ENCODE results near the gene TBC1D22A.
A peak's percentile ranks its signal among the peaks of the same experiment; 100 is the strongest.
"Not testable (repeated sequence)": the region's sequence is repeated elsewhere in the genome, so short reads cannot be mapped to it uniquely, and the experiment has no call there.

The TBC1D22A gene

GRCh38 chr22:47046411-47047065 lies 284.1 kb downstream of the TBC1D22A start:
- Mint-ChIP-seq H3K36me3 (ENCODE audit: low read depth) (no peaks in the 10 kb centered on the region), H3K4me3 (no peak overlapping the region), H3K27ac (no peak overlapping the region), H3K27me3 (ENCODE audit: low read depth) (no peaks in the 10 kb centered on the region), H3K4me1 (ENCODE audit: low read depth) (peaks cover 17% of the 10 kb centered on the region), H3K9me3 (no peaks in the 10 kb centered on the region)

- no peak overlapping the region for H3K27ac Mint-ChIP-seq
- no peak overlapping the region for H3K4me3 Mint-ChIP-seq
- no peaks in the 10 kb centered on the region for H3K9me3 Mint-ChIP-seq
- no peaks in the 10 kb centered on the region for H3K36me3 Mint-ChIP-seq (ENCODE audit: low read depth)
- no peaks in the 10 kb centered on the region for H3K27me3 Mint-ChIP-seq (ENCODE audit: low read depth)
- H3K4me1 Mint-ChIP-seq (ENCODE audit: low read depth): peaks cover 17% of the 10 kb centered on the region
Observed at GRCh38 chr22:47047321-47048122, 285.1 kb downstream of the TBC1D22A start.

GRCh38 chr22:47048123-47049077 lies 285.9 kb downstream of the TBC1D22A start:
- H3K4me3 Mint-ChIP-seq: no peak overlapping the region

GRCh38 chr22:47049078-47049624 lies 286.7 kb downstream of the TBC1D22A start:
- Mint-ChIP-seq H3K4me3 (no peak overlapping the region), H3K27me3 (ENCODE audit: low read depth) (no peaks in the 10 kb centered on the region), H3K36me3 (ENCODE audit: low read depth) (no peaks in the 10 kb centered on the region), H3K27ac (peak overlapping the region; percentile 14), H3K9me3 (no peaks in the 10 kb centered on the region), H3K4me1 (ENCODE audit: low read depth) (peaks cover 17% of the 10 kb centered on the region)

More at GRCh38 chr22:47048123-47049077, 285.9 kb downstream of the TBC1D22A start:
- no peaks in the 10 kb centered on the region for H3K36me3 Mint-ChIP-seq (ENCODE audit: low read depth)
- no peak overlapping the region for H3K27ac Mint-ChIP-seq
- H3K9me3 Mint-ChIP-seq: no peaks in the 10 kb centered on the region
- H3K27me3 Mint-ChIP-seq (ENCODE audit: low read depth): no peaks in the 10 kb centered on the region
- H3K4me1 Mint-ChIP-seq (ENCODE audit: low read depth): peaks cover 17% of the 10 kb centered on the region

- not testable (repeated sequence) for H3K27me3 Mint-ChIP-seq (ENCODE audit: low read depth); H3K9me3 Mint-ChIP-seq; H3K36me3 Mint-ChIP-seq (ENCODE audit: low read depth); H3K4me1 Mint-ChIP-seq (ENCODE audit: low read depth); H3K4me3 Mint-ChIP-seq; H3K27ac Mint-ChIP-seq
Observed at GRCh38 chr22:47049736-47050400, 287.4 kb downstream of the TBC1D22A start.

GRCh38 chr22:47050401-47051051 lies 288.1 kb downstream of the TBC1D22A start:
- Mint-ChIP-seq H3K27me3 (ENCODE audit: low read depth) (no peaks in the 10 kb centered on the region), H3K9me3 (no peaks in the 10 kb centered on the region), H3K36me3 (ENCODE audit: low read depth) (no peaks in the 10 kb centered on the region), H3K4me1 (ENCODE audit: low read depth) (peaks cover 5% of the 10 kb centered on the region), H3K4me3 (no peak overlapping the region), H3K27ac (no peak overlapping the region)

- H3K27ac Mint-ChIP-seq: no peak overlapping the region
- H3K4me1 Mint-ChIP-seq (ENCODE audit: low read depth): peaks cover 5% of the 10 kb centered on the region
- H3K36me3 Mint-ChIP-seq (ENCODE audit: low read depth): no peaks in the 10 kb centered on the region
- H3K4me3 Mint-ChIP-seq: no peak overlapping the region
- H3K27me3 Mint-ChIP-seq (ENCODE audit: low read depth): no peaks in the 10 kb centered on the region
- H3K9me3 Mint-ChIP-seq: no peaks in the 10 kb centered on the region
Observed at GRCh38 chr22:47051441-47052071, 289.1 kb downstream of the TBC1D22A start.

- Mint-ChIP-seq H3K9me3 (no peaks in the 10 kb centered on the region), H3K4me3 (no peak overlapping the region), H3K27ac (no peak overlapping the region), H3K4me1 (ENCODE audit: low read depth) (peaks cover 3% of the 10 kb centered on the region), H3K27me3 (ENCODE audit: low read depth) (no peaks in the 10 kb centered on the region), H3K36me3 (ENCODE audit: low read depth) (no peaks in the 10 kb centered on the region)
Observed at GRCh38 chr22:47052236-47053012, 290.0 kb downstream of the TBC1D22A start.

GRCh38 chr22:47053013-47053725 lies 290.7 kb downstream of the TBC1D22A start:
- Mint-ChIP-seq H3K36me3 (ENCODE audit: low read depth) (no peaks in the 10 kb centered on the region), H3K27ac (no peak overlapping the region)

GRCh38 chr22:47053726-47054141 lies 291.3 kb downstream of the TBC1D22A start:
- H3K36me3 Mint-ChIP-seq (ENCODE audit: low read depth): no peaks in the 10 kb centered on the region
- no peaks in the 10 kb centered on the region for H3K27me3 Mint-ChIP-seq (ENCODE audit: low read depth)
- no peak overlapping the region for H3K27ac Mint-ChIP-seq
- no peaks in the 10 kb centered on the region for H3K9me3 Mint-ChIP-seq
- no peak overlapping the region for H3K4me3 Mint-ChIP-seq
- peaks cover 3% of the 10 kb centered on the region for H3K4me1 Mint-ChIP-seq (ENCODE audit: low read depth)

More at GRCh38 chr22:47053013-47053725, 290.7 kb downstream of the TBC1D22A start:
- no peaks in the 10 kb centered on the region for H3K9me3 Mint-ChIP-seq
- H3K4me3 Mint-ChIP-seq: no peak overlapping the region
- H3K27me3 Mint-ChIP-seq (ENCODE audit: low read depth): no peaks in the 10 kb centered on the region
- peaks cover 3% of the 10 kb centered on the region for H3K4me1 Mint-ChIP-seq (ENCODE audit: low read depth)

GRCh38 chr22:47054231-47055072 lies 292.0 kb downstream of the TBC1D22A start:
- H3K36me3 Mint-ChIP-seq (ENCODE audit: low read depth): no peaks in the 10 kb centered on the region
- no peaks in the 10 kb centered on the region for H3K9me3 Mint-ChIP-seq
- H3K4me1 Mint-ChIP-seq (ENCODE audit: low read depth): no peaks in the 10 kb centered on the region
- no peaks in the 10 kb centered on the region for H3K27me3 Mint-ChIP-seq (ENCODE audit: low read depth)
- H3K4me3 Mint-ChIP-seq: no peak overlapping the region
- no peak overlapping the region for H3K27ac Mint-ChIP-seq

All from T-helper 1 cell treated with Interleukin-12 subunit alpha and Interleukin-12 subunit beta and Interleukin-4 antibody, amounts not matched to agents 30 μg/mL and 1 μg/mL, for 36 hours (primary cell).